Measurements from ENCODE around the gene MYH13.

Gene MYH13

GRCh38 chr17:10372906-10373305 is at the start of gene MYH13:
Gene MYH13 (minus strand): TSS chr17:10373006. CDS start chr17:10364530, 8,476 bp downstream.
- H3K4me3 ChIP-seq (ENCODE audit: low read depth, low read length) = no peak within 1 kb of the TSS
- TF ChIP-seq CTCF (IDR thresholded peaks at IDR 0.05; ENCODE audit: low read depth, low read length) = no peak

- H3K4me3 ChIP-seq (ENCODE audit: low read depth, low read length) = no peak within 1 kb of the TSS
- no peak for TF ChIP-seq CTCF (IDR thresholded peaks at IDR 0.05; ENCODE audit: low read depth, low read length)
Observed at GRCh38 chr17:10421900-10422542, 49.2 kb upstream of the MYH13 start, which contains the start of gene MYH8. Gene MYH8 (minus strand): TSS chr17:10421950. CDS start chr17:10420227, 1,723 bp downstream.

GRCh38 chr17:10421211-10421610 is 48.4 kb upstream of the MYH13 start:
- TF ChIP-seq CTCF (IDR thresholded peaks at IDR 0.05; ENCODE audit: low read depth, low read length) = no peak
- H3K4me3 ChIP-seq (ENCODE audit: low read depth, low read length) = no peak overlapping the region

GRCh38 chr17:10420811-10421210 is 48.0 kb upstream of the MYH13 start:
- TF ChIP-seq CTCF (IDR thresholded peaks at IDR 0.05; ENCODE audit: low read depth, low read length) = no peak
- H3K4me3 ChIP-seq (ENCODE audit: low read depth, low read length) = no peak overlapping the region

GRCh38 chr17:10417431-10417830 is 44.6 kb upstream of the MYH13 start:
- TF ChIP-seq CTCF (IDR thresholded peaks at IDR 0.05; ENCODE audit: low read depth, low read length) = no peak
- H3K4me3 ChIP-seq (ENCODE audit: low read depth, low read length) = no peak overlapping the region

- no peak overlapping the region for H3K4me3 ChIP-seq (ENCODE audit: low read depth, low read length)
- no peak for TF ChIP-seq CTCF (IDR thresholded peaks at IDR 0.05; ENCODE audit: low read depth, low read length)
Observed at GRCh38 chr17:10415161-10415560, 42.4 kb upstream of the MYH13 start.

GRCh38 chr17:10403589-10403988 is 30.8 kb upstream of the MYH13 start:
- H3K4me3 ChIP-seq (ENCODE audit: low read depth, low read length) = no peak overlapping the region

More at GRCh38 chr17:10403589-10403988, 30.8 kb upstream of the MYH13 start:
- no peak for TF ChIP-seq CTCF (IDR thresholded peaks at IDR 0.05; ENCODE audit: low read depth, low read length)
